PC-3 (cell line): Measurements from ENCODE around the gene CCNI.

ENCODE experiments used
- CTCF ChIP-seq: fragments of 300-600 bp; sonication (generic); conservative IDR thresholded peaks from 2 replicates; pipeline ENCODE4 v1.5.1; 2017; ENCODE audit warnings: antibody characterized with exemption, low read depth, mild to moderate bottlenecking, low read length
- EZH2 ChIP-seq: fragments of 300-600 bp; sonication (generic); IDR thresholded peaks from one replicate; pipeline ENCODE4 v1.6.1; 2017; ENCODE audit warnings: antibody characterized with exemption, mild to moderate bottlenecking, low read length; ENCODE audit not compliant: unreplicated experiment
- EZH2phosphoT487 ChIP-seq: fragments of 300-600 bp; sonication (generic); IDR thresholded peaks from 2 replicates; pipeline ENCODE4 v1.6.1; 2018; ENCODE audit warnings: mild to moderate bottlenecking, antibody characterized with exemption, low read length, borderline replicate concordance

- TF ChIP-seq EZH2, result no peak
- no peak for TF ChIP-seq CTCF
- TF ChIP-seq EZH2phosphoT487, result no peak
These were observed 73.9 kb downstream of the CCNI start for GRCh38 chr4:77001907-77002306.
